OCI-LY1 (cell line): ENCODE results near the gene MYO1A.

Source experiments
- H2AFZ ChIP-seq: fragments of 200-600 bp; sonication (generic), shearing (Covaris generic); 2 replicates; pipeline ENCODE4 v1.6.0; 2014; ENCODE audit warnings: antibody characterized with exemption, mild to moderate bottlenecking, low read length
- H3F3A ChIP-seq: fragments of 200-600 bp; sonication (generic), shearing (Covaris generic); 2 replicates; pipeline ENCODE4 v1.6.0; 2014; ENCODE audit warnings: mild to moderate bottlenecking, antibody characterized with exemption, low read length, moderate library complexity; ENCODE audit not compliant: insufficient read depth
- H3K27ac ChIP-seq: fragments of 200-600 bp; sonication (generic); 2 replicates; pipeline ENCODE4 v1.5.1; 2014; ENCODE audit warnings: low read length, mixed run types, mild to moderate bottlenecking, low read depth; ENCODE audit not compliant: poor library complexity, severe bottlenecking
- H3K27me3 ChIP-seq: fragments of 200-600 bp; sonication (generic); 2 replicates; pipeline ENCODE4 v1.6.0; 2014; ENCODE audit warnings: antibody characterized with exemption, mild to moderate bottlenecking, low read length, moderate library complexity; ENCODE audit not compliant: insufficient read depth
- H3K36me3 ChIP-seq: fragments of 200-600 bp; sonication (generic); 2 replicates; pipeline ENCODE4 v1.6.1; 2014; ENCODE audit warnings: mild to moderate bottlenecking, antibody characterized with exemption, low read length, moderate library complexity, mixed read lengths; ENCODE audit not compliant: insufficient read depth
- H3K4me1 ChIP-seq: fragments of 200-600 bp; sonication (generic); 2 replicates; pipeline ENCODE4 v1.5.1; 2014; ENCODE audit warnings: mild to moderate bottlenecking, low read length, moderate library complexity; ENCODE audit not compliant: insufficient read depth, severe bottlenecking
- H3K4me2 ChIP-seq: fragments of 200-600 bp; sonication (generic), shearing (Covaris generic); 2 replicates; pipeline ENCODE4 v1.6.1; 2014; ENCODE audit warnings: low read length
- H3K4me3 ChIP-seq: fragments of 200-600 bp; sonication (generic); 2 replicates; pipeline ENCODE4 v1.5.1; 2014; ENCODE audit warnings: low read length, low read depth, mild to moderate bottlenecking, mixed read lengths; ENCODE audit not compliant: poor library complexity, severe bottlenecking
- H3K79me2 ChIP-seq: fragments of 200-600 bp; shearing (Covaris generic); 2 replicates; pipeline ENCODE4 v1.6.1; 2016; ENCODE audit warnings: mixed run types, low read length, mixed read lengths; ENCODE audit not compliant: insufficient read depth
- H3K9ac ChIP-seq: fragments of 200-600 bp; sonication (generic), shearing (Covaris generic); 2 replicates; pipeline ENCODE4 v1.6.1; 2014; ENCODE audit warnings: mild to moderate bottlenecking, low read length, mixed read lengths
- H3K9me2 ChIP-seq: fragments of 200-600 bp; sonication (generic), shearing (Covaris generic); 2 replicates; pipeline ENCODE4 v1.6.1; 2014; ENCODE audit warnings: low read depth, mild to moderate bottlenecking, low read length, mixed read lengths
- H3K9me3 ChIP-seq: fragments of 200-600 bp; shearing (Covaris generic); 2 replicates; pipeline ENCODE4 v1.6.1; 2014; ENCODE audit warnings: low read length, mixed read lengths
- H4K20me1 ChIP-seq: fragments of 200-600 bp; sonication (generic), shearing (Covaris generic); 2 replicates; pipeline ENCODE4 v1.6.0; 2016; ENCODE audit warnings: mild to moderate bottlenecking, low read length; ENCODE audit not compliant: insufficient read depth
- CTCF ChIP-seq: fragments of 200-600 bp; sonication (generic), shearing (Covaris generic); IDR thresholded peaks from 2 replicates; pipeline ENCODE4 v1.5.1; 2017; ENCODE audit warnings: mild to moderate bottlenecking, antibody characterized with exemption, low read length, moderate library complexity, mixed read lengths
- EZH2 ChIP-seq: fragments of 200-600 bp; sonication (generic), shearing (Covaris generic); IDR thresholded peaks from 2 replicates; pipeline ENCODE4 v1.8.0; 2017; ENCODE audit warnings: borderline replicate concordance, mixed run types, mild to moderate bottlenecking, antibody characterized with exemption, low read length, moderate library complexity, mixed read lengths

The MYO1A gene

DNA sequence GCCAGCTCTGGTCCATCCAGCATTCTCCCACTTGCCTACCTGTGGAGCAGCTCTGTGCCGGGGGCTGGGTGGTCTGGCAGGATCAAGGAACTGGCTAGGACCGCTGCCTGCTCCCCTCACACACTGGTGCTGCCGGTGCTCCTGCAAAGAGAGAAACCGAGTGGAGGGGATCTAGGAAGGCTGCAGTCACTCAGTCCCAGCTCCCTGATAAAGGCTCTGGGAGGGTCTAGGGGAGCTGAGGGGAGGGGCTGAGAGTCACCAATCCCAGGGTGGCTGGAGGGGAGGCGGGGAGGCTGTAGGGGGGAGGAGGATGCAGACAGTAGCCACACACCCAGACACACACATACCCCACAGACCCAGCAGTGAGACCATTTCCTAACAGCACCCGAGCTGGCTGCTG, 33.6 kb downstream of the MYO1A start, which contains the start of gene TAC3:
Gene TAC3, minus strand, starts transcription at position 182 of the 400 bp plus-strand sequence. CDS start 732 bp downstream, outside the sequence.
- no peaks in the 10 kb centered on the region for H3K9me2 ChIP-seq
- no peaks in the 10 kb centered on the region for H4K20me1 ChIP-seq
- no peak within 1 kb of the TSS for H3K9ac ChIP-seq
- H3K27me3 ChIP-seq, result peaks cover 6% of the 10 kb centered on the region; the same call in 1 of the 2 replicates
- no peak for TF ChIP-seq EZH2
- no peak for TF ChIP-seq CTCF
- no peaks in the 10 kb centered on the region for H3K79me2 ChIP-seq
- H3K9me3 ChIP-seq, result no peaks in the 10 kb centered on the region
- H3K4me3 ChIP-seq, result no peak within 1 kb of the TSS
- no peak within 1 kb of the TSS for H3K4me2 ChIP-seq
- no peak within 1 kb of the TSS for H3K27ac ChIP-seq
- no peak within 1 kb of the TSS for H2AFZ ChIP-seq
- H3K4me1 ChIP-seq, result no peaks in the 10 kb centered on the region
- no peaks in the 10 kb centered on the region for H3K36me3 ChIP-seq
- no peaks in the 10 kb centered on the region for H3F3A ChIP-seq

GRCh38 chr12:57012600-57013465, 37.1 kb downstream of the MYO1A start:
- Histone ChIP-seq H3K9me2 (no peaks in the 10 kb centered on the region), H4K20me1 (no peaks in the 10 kb centered on the region), H3K4me1 (no peaks in the 10 kb centered on the region), H3K79me2 (no peaks in the 10 kb centered on the region), H2AFZ (no peak overlapping the region), H3K4me3 (no peak overlapping the region), H3K9ac (no peak overlapping the region), H3K4me2 (no peak overlapping the region), H3K27ac (no peak overlapping the region), H3K27me3 (peaks cover 6% of the 10 kb centered on the region; the same call in 1 of the 2 replicates), H3K9me3 (no peaks in the 10 kb centered on the region), H3K36me3 (no peaks in the 10 kb centered on the region), H3F3A (no peaks in the 10 kb centered on the region)
- TF ChIP-seq CTCF (no peak), EZH2 (no peak)

DNA sequence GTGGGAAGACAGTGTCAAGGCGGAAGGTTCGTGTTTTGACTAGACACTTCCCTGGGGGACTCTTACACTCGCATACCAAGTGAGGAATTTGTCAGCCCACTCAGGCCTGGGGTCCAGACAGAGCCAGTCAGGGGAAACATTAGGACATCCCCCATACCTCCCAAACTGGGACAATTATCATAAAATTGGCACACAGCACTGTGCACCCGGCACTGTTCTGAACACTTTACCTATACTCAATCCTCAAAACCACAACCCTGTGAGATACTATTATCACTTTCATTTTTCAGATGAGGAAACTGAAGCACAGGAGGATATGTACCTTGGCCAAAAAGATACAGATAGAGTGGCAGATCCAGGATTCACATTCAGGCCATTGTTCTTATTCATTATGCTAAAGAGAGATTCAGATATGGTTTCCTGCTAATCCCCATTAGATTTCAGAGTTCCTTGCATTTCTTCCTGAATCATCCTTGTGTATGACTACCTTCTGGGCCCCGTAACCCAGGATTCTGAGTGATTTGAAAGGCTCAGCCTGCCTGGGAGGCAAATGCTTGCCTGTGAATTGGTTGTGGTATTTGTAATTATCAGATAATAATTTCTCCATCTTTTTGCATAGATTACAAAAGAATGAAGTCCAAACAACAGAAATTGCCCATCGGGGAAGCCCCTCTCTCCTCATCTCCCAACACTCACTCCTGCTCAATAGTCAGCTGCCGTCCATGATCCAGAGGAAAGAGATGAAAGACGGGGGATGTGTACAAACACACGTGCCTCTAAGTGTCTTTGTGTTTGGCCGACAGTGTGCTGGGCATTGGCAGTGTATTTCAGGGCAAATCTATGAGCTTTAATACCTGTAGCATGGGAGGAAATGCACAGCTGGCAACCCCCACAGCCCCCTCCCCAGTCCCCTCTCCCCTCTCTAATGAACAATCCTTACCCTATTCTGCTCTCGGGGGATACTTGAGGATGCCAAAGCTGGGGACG, 38.2 kb downstream of the MYO1A start:
- Histone ChIP-seq H3K9me2 (no peaks in the 10 kb centered on the region), H3K4me1 (peaks cover 3% of the 10 kb centered on the region), H3K9ac (no peak overlapping the region), H2AFZ (no peak overlapping the region), H3K36me3 (no peaks in the 10 kb centered on the region), H3K27ac (no peak overlapping the region), H3K4me3 (no peak overlapping the region), H3K9me3 (no peaks in the 10 kb centered on the region), H3K4me2 (no peak overlapping the region), H4K20me1 (no peaks in the 10 kb centered on the region), H3K27me3 (peaks cover 6% of the 10 kb centered on the region; the same call in 1 of the 2 replicates), H3K79me2 (no peaks in the 10 kb centered on the region), H3F3A (no peaks in the 10 kb centered on the region)
- TF ChIP-seq CTCF (no peak), EZH2 (no peak)
